Activated CD8-positive, alpha-beta T cell treated with anti-CD3 and anti-CD28 coated beads for 36 hours (primary cell): ENCODE results near the gene ACACB. TPM values are rescaled to one million over a fixed set of nuclear protein-coding genes. Genes with fewer than 3 reads are reported as not detected.

Experiments used
- ATAC-seq: fragments of 200-7000 bp; cut with Tn5 transposase; one replicate; pipeline ENCODE4 v1.10.0; 2021; ENCODE audit warnings: mild to moderate bottlenecking, moderate library complexity
- CTCF ChIA-PET: fragments of 350-600 bp; sonication (Branson Sonifier 250); formaldehyde crosslinking; loops from one replicate; lab custom pipeline; 2021; ENCODE audit warnings: antibody characterized with exemption; lab: Charles Lee
- POLR2A ChIA-PET: fragments of 350-600 bp; sonication (Branson Sonifier 250); formaldehyde crosslinking; loops from one replicate; lab custom pipeline; 2021; ENCODE audit warnings: antibody characterized with exemption; lab: Charles Lee
- DNase-seq: peaks from one replicate; pipeline ENCODE4 v3.0.0-alpha.2; 2020
- H3K27ac Mint-ChIP-seq: one replicate; pipeline ENCODE4 v1.8.0; 2021; ENCODE audit warnings: mild to moderate bottlenecking, mixed read lengths
- H3K27me3 Mint-ChIP-seq: one replicate; pipeline ENCODE4 v1.8.0; 2021; ENCODE audit warnings: mixed read lengths
- H3K36me3 Mint-ChIP-seq: one replicate; pipeline ENCODE4 v1.8.0; 2021; ENCODE audit warnings: low read depth, mixed read lengths
- H3K4me1 Mint-ChIP-seq: one replicate; pipeline ENCODE4 v1.8.0; 2021; ENCODE audit warnings: low read depth, mixed read lengths
- H3K4me3 Mint-ChIP-seq: one replicate; pipeline ENCODE4 v1.8.0; 2021; ENCODE audit warnings: mild to moderate bottlenecking, moderate library complexity, mixed read lengths
- H3K9me3 Mint-ChIP-seq: one replicate; pipeline ENCODE4 v1.8.0; 2021; ENCODE audit warnings: mixed read lengths
- intact Hi-C: fragments of 100-400 bp; cut with micrococcal nuclease; formaldehyde crosslinking; loops from one replicate; pipeline ENCODE4 v1.10.0; 2022
- total RNA-seq, 2 experiments: library from RNA; stranded (reverse); gene quantifications; one replicate each; pipeline ENCODE4 v1.2.3, GENCODE V29; 2021
- TF ChIP-seq, protein P1 (sequence below): fragments of 200-600 bp; IDR thresholded peaks from one replicate; pipeline ENCODE4 v1.8.0; 2022; ENCODE audit warnings: antibody characterized with exemption, mild to moderate bottlenecking

ACACB gene
- total RNA-seq, 2 experiments from 2014 or later = 8.7 to 11.2 TPM

DNA sequence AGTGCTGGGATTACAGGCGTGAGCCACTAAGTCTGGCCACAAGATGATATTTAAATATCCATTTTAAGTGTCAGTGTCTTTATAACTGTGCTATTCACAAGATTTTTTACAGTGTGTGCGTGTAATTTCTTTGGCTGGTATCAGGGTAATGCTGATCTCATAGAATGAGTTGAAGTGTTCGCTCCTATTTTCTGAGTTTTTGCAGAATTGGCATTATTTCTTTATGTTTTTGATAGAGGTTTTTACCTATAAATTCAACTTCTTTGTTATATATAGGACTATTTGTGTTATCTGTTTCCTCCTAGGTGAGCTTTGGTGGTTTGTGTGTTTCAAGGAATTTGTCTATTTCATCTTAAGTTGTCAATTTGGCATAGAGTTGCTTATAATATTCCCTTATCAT is 147.1 kb downstream of the ACACB start:
- ATAC-seq (no peak), DNase-seq (no peak)
- ChIA-PET CTCF (interaction anchor here (0.7 to 4.0 kb wide), 10 partner anchors 11 to 130 kb away, joined by 3 to 30 read pairs (median 6); no protein-coding TSS in a partner anchor), POLR2A (no interaction called here)
- H3K27ac Mint-ChIP-seq = no peak overlapping the region
- TF ChIP-seq, protein P1, sequence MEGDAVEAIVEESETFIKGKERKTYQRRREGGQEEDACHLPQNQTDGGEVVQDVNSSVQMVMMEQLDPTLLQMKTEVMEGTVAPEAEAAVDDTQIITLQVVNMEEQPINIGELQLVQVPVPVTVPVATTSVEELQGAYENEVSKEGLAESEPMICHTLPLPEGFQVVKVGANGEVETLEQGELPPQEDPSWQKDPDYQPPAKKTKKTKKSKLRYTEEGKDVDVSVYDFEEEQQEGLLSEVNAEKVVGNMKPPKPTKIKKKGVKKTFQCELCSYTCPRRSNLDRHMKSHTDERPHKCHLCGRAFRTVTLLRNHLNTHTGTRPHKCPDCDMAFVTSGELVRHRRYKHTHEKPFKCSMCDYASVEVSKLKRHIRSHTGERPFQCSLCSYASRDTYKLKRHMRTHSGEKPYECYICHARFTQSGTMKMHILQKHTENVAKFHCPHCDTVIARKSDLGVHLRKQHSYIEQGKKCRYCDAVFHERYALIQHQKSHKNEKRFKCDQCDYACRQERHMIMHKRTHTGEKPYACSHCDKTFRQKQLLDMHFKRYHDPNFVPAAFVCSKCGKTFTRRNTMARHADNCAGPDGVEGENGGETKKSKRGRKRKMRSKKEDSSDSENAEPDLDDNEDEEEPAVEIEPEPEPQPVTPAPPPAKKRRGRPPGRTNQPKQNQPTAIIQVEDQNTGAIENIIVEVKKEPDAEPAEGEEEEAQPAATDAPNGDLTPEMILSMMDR = no peak
- no peaks in the 10 kb centered on the region for H3K4me1 Mint-ChIP-seq
- H3K27me3 Mint-ChIP-seq = no peaks in the 10 kb centered on the region
- no peaks in the 10 kb centered on the region for H3K9me3 Mint-ChIP-seq
- intact Hi-C loops = loop anchor here (5.0 kb wide), 1 partner anchor 124 kb away; no protein-coding TSS in a partner anchor
- H3K4me3 Mint-ChIP-seq = no peak overlapping the region
- H3K36me3 Mint-ChIP-seq = peaks cover 10% of the 10 kb centered on the region

DNA sequence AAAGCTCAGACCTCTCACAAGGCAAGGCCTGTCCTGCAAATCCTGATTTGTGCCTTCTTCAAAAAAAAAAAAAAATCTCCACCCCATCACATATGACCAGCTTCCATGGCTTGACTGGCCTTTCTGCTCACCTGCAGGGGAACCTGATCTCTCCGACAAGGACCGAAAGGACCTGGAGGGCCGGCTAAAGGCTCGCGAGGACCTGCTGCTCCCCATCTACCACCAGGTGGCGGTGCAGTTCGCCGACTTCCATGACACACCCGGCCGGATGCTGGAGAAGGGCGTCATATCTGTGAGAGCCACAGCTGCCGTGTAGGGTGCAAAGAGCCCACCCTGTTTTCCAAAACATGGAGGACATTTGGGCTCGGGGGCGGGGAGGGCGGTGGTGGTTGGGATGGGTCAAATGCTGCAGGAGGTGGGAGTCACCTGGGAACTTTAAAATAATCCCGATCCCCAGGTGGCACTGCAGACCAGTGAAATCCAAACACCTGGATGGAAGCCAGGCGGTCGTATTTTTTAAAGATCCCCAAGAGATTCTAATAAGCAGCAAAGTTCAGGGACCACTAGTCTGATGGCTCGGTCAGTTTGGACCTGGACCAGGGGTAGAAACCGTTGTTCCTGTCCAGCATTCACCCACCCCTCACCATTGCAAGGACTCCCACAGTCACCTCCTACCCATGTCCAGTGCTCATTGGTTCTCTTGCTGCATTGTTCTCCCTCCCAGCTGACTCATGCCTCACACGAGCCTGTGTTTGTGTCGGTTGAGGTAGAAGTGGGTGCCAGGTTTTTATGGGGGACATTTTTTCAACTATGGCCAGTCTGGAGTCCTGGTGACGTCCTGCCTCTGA is 147.9 kb downstream of the ACACB start:
- TF ChIP-seq, protein P1 = peak; percentile 72
- ATAC-seq = peak; percentile 65
- intact Hi-C loops = loop anchor here (5.0 kb wide), 1 partner anchor 123 kb away; no protein-coding TSS in a partner anchor
- Mint-ChIP-seq H3K4me3 (no peak overlapping the region), H3K27ac (no peak overlapping the region), H3K9me3 (no peaks in the 10 kb centered on the region), H3K36me3 (peaks cover 10% of the 10 kb centered on the region), H3K27me3 (no peaks in the 10 kb centered on the region), H3K4me1 (no peaks in the 10 kb centered on the region)
- DNase-seq = peak; percentile 64
- ChIA-PET POLR2A (no interaction called here), CTCF (interaction anchor here (0.7 to 4.0 kb wide), 11 partner anchors 12 to 129 kb away, joined by 3 to 30 read pairs (median 6); no protein-coding TSS in a partner anchor)

DNA sequence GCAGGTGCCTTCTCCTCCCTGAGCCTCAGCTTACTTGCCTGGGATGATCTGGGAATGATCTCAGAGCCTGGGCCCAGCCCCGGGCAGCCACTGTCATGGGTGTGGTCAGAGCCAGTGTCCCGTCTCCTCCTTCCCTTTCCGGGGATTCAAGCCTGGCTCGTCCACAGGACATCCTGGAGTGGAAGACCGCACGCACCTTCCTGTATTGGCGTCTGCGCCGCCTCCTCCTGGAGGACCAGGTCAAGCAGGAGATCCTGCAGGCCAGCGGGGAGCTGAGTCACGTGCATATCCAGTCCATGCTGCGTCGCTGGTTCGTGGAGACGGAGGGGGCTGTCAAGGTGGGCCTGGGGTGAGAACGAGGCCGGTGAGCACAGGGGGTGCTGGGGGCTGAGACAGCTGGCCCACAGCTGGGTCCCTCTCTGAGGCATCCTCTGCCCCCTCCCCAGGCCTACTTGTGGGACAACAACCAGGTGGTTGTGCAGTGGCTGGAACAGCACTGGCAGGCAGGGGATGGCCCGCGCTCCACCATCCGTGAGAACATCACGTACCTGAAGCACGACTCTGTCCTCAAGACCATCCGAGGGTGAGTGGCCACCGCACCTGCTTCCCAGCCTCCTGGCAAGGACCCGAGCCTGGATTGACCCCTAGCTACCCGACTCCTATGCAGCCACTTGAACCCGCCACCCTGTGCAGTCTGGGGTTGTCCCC is 148.7 kb downstream of the ACACB start:
- H3K27me3 Mint-ChIP-seq = no peaks in the 10 kb centered on the region
- peaks cover 10% of the 10 kb centered on the region for H3K36me3 Mint-ChIP-seq
- H3K4me1 Mint-ChIP-seq = no peaks in the 10 kb centered on the region
- ChIA-PET POLR2A (no interaction called here), CTCF (interaction anchor here (1.2 to 1.6 kb wide), 2 partner anchors 120 to 128 kb away, joined by 4 to 5 read pairs; no protein-coding TSS in a partner anchor)
- no peak for DNase-seq
- H3K9me3 Mint-ChIP-seq = no peaks in the 10 kb centered on the region
- no peak for ATAC-seq
- H3K27ac Mint-ChIP-seq = no peak overlapping the region
- TF ChIP-seq, protein P1 = no peak
- intact Hi-C loops = loop anchor here (5.0 kb wide), 1 partner anchor 122 kb away; no protein-coding TSS in a partner anchor
- no peak overlapping the region for H3K4me3 Mint-ChIP-seq

DNA sequence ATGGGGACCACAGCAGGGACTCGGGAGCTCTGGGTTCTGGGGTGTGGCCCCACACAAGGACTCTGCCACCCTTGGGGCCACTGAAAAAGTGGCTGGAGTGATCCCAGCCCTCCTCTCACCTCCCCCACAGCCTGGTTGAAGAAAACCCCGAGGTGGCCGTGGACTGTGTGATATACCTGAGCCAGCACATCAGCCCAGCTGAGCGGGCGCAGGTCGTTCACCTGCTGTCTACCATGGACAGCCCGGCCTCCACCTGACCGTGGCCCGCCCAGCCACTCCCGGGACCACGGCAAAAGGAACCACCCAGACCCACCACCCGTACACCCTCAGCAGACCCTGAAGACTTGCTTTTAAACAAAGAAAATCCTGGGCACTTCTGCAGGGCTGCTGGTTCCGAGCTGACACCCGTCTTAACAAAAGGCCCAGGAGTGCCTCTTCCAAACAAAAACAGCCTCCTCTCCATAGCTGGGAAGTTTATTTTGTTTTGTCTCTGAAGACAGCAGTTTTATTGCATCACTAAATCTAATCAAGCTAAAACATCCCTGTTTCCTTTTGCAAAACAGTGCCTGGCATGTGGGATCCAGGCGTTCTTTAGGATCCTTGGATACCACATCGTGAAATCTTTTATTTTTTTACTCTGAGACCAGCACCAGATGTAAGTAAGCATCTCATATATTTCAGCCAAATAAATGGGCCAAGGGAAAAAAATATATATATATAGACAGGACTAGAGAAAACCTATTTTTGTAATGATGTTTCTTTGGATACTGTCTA is 149.9 kb downstream of the ACACB start:
- ChIA-PET POLR2A (no interaction called here), CTCF (interaction anchor here (1.2 to 1.6 kb wide), 2 partner anchors 119 to 127 kb away, joined by 4 to 5 read pairs; no protein-coding TSS in a partner anchor)

More for the DNA sequence above, 149.9 kb downstream of the ACACB start:
- no peaks in the 10 kb centered on the region for H3K27me3 Mint-ChIP-seq
- no peak overlapping the region for H3K4me3 Mint-ChIP-seq
- peaks cover 10% of the 10 kb centered on the region for H3K36me3 Mint-ChIP-seq
- TF ChIP-seq, protein P1 = no peak
- H3K27ac Mint-ChIP-seq = no peak overlapping the region
- ATAC-seq = no peak
- H3K4me1 Mint-ChIP-seq = no peaks in the 10 kb centered on the region
- peaks cover 4% of the 10 kb centered on the region for H3K9me3 Mint-ChIP-seq
- DNase-seq = no peak
- intact Hi-C loops = no loop called here
